ENCODE results near the gene UBA3.

Gene UBA3

DNA sequence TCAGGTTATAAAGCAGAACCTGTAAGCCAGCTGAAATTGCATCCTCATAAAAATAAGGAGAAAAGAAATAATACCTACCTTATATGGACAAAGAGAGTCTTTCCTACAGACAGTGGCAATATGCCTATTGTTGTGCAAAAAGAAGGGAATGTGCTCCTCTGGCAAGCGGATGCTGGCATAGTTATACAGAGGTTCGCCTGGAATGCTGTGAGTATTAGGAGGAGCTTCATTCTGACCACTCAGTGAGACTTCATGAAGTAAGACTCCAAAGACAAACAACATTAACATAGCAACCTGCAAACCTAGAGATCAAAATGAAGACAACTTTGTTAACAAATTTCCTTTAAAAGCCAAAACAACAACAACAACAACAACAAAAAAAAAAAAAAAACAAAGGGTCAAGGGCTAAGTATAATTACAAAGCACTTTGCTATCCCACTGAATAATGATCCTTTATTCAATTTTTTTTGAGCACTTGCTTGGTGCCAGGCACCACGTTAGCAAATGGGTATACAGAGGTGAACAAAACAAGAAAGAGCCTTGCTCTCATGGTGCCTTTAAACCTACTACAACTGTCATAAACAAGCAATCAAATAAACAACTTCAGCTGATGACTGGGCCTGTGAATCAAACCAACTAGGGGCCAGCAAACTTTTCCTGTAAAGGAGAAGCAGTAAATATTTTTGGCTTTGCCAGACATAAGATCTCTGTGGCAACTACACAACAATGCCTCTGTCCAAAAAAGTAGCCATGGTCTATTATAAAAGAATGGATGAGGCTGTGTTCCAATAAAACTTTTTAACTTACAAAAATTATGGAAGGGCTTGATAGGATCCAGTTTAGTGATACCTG lies 70.4 kb downstream of the UBA3 start:
- DNase-seq, result no peak

DNA sequence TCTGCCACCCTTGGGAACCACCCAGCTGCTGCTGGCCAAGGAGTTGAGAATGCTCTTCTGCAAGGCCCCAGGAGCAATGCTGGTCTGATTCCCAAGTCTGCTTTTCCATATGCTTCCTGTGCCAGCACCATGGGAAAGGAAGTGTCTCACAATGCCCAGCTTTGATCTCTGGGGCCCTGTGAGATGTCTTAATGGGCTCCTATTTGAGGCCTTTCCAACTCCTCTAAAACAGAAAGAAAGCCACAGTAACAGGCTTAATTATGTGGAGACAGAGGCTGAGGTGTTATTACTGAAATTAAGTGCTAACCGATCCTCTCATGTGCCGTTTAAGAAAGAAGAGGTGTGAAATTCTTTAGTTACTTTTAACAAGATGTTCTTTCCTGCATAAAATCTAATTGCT lies 71.2 kb downstream of the UBA3 start:
- DNase-seq, result no peak

DNA sequence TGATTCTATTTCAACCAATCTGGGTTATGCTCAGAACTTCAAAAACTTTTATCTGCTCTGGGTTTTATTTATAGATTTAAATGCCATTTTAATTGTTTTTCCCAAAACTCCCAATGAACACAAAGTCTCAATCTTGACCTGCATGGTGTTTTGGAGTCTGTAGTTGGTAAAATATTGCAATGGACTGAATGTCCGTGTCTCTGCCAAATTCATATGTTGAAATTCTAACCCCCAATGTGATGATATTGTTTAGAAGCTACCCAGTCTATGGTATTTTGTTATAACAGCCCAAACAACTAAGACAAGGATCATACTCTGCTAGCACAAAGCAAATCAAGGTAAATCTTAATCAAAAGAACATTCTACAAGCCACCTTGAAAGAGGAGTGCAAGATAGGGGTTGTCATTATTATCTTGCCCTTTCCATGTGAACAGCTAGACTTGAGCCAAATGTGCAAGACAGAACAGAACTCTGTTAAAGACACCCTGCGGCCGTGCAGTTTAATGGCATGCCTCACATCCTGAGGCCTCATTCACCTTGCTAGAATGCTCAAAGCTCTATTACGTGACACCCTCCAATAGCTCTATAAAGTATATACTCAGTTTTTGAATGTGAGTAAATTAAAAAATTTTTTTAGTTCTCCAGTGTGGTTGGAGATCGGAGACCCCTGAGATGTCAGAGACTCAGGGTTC lies 74.2 kb downstream of the UBA3 start:
- DNase-seq, result no peak

DNA sequence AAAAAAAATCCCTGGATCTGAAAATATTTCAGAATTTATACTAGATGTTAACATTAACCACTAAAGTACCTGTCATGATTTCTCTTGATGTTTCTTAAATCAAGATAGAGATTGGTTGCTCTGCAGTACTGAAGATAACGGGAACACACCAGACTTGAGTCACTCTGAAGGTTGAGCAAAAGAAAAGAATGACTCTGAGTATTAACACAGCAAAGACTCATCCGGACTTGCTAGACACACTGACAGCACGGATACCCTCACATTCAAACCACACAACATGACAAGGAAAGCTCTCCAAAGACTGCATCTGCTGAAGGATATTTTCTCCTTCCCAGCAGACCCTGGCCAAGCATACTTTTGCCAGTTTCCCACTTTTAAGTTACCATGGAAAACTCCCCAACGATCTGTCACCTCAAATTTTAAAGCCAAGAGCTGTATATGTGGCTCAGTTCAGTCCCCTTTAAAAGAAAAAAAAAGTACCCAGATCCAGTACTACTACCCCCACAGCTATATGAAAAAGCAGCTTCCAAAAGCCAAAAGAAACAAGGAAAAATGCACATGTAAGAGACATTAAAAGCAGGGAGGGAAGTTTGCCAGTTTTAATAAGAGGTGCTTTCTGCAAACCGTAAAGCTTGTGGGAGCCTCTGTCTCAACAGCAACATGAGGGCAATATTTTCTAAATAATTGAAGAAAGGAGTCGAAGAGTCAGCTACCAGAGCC lies 74.9 kb downstream of the UBA3 start:
- DNase-seq, result no peak
